ENCODE measurements around the gene TRIM25. TPM values are rescaled to one million over a fixed set of nuclear protein-coding genes. Genes with fewer than 3 reads are reported as not detected.

TRIM25 gene
- total RNA-seq, 3 donors from 2014 or later (not counting 1 experiment from before 2014, with no cell fraction given): 50.4 to 100 (median 74.5) TPM

- Mint-ChIP-seq H3K36me3 (no peaks in the 10 kb centered on the region), H3K27me3 (ENCODE audit: low read depth in 2 of 2) (no peaks in the 10 kb centered on the region), H3K4me1 (peaks cover 36 to 48% of the 10 kb centered on the region in 2 donors), H3K4me3 (peak overlapping the region; percentile 88), H3K27ac (peak overlapping the region; percentile 77 to 81), H3K9me3 (no peaks in the 10 kb centered on the region)
- peak overlapping the region; percentile 95 for H3K4me3 ChIP-seq (ENCODE audit: low read length)
- no peaks in the 10 kb centered on the region for H3K27me3 ChIP-seq (ENCODE audit: control insufficient read depth, insufficient read depth, low read length)
- WGBS (ENCODE audit: insufficient coverage): 13% methylated on average over 14 of the region's 14 CpGs
- peak overlapping the region; percentile 76 for H3K27ac ChIP-seq (ENCODE audit: low read length)
- H3K9me3 ChIP-seq (ENCODE audit: control insufficient read depth, insufficient read depth, low read length): no peaks in the 10 kb centered on the region
- no peaks in the 10 kb centered on the region for H3K36me3 ChIP-seq (ENCODE audit: control insufficient read depth, insufficient read depth, low read length)
- DNase-seq (no peak), ATAC-seq (no peak)
- H3K4me1 ChIP-seq (ENCODE audit: control insufficient read depth, insufficient read depth, low read length): peaks cover 48% of the 10 kb centered on the region
- intact Hi-C loops (cut with micrococcal nuclease): no loop called here
- no peak for TF ChIP-seq CTCF (IDR thresholded peaks at IDR 0.05)
These were observed 878 bp upstream of the TRIM25 start for GRCh38 chr17:56914581-56915273.

- peak; percentile 57 to 70 (median 66) for ATAC-seq
- H3K4me3 Mint-ChIP-seq: peak overlapping the region; percentile 88
- Histone ChIP-seq H3K4me1 (ENCODE audit: control insufficient read depth, insufficient read depth, low read length) (peaks cover 59% of the 10 kb centered on the region), H3K27ac (ENCODE audit: low read length) (peak overlapping the region; percentile 76), H3K9me3 (ENCODE audit: control insufficient read depth, insufficient read depth, low read length) (no peaks in the 10 kb centered on the region), H3K36me3 (ENCODE audit: control insufficient read depth, insufficient read depth, low read length) (no peaks in the 10 kb centered on the region), H3K4me3 (ENCODE audit: low read length) (peak overlapping the region; percentile 95), H3K27me3 (ENCODE audit: control insufficient read depth, insufficient read depth, low read length) (no peaks in the 10 kb centered on the region)
- no peaks in the 10 kb centered on the region for H3K27me3 Mint-ChIP-seq (ENCODE audit: low read depth in 2 of 2)
- H3K36me3 Mint-ChIP-seq: no peaks in the 10 kb centered on the region
- H3K27ac Mint-ChIP-seq: peak overlapping the region; percentile 77 to 81
- under 1% methylated on average over 44 of the region's 44 CpGs for WGBS (ENCODE audit: insufficient coverage)
- peaks cover 43 to 60% of the 10 kb centered on the region in 2 donors for H3K4me1 Mint-ChIP-seq
- H3K9me3 Mint-ChIP-seq: no peaks in the 10 kb centered on the region
- intact Hi-C loops (cut with micrococcal nuclease): no loop called here
- TF ChIP-seq CTCF (IDR thresholded peaks at IDR 0.05): no peak
- DNase-seq: no peak
These were observed 439 bp downstream of the TRIM25 start for GRCh38 chr17:56913353-56913866.

GRCh38 chr17:56913000-56913311 lies 893 bp downstream of the TRIM25 start:
- no peak for ATAC-seq
- peaks cover 63% of the 10 kb centered on the region for H3K4me1 ChIP-seq (ENCODE audit: control insufficient read depth, insufficient read depth, low read length)
- H3K27ac ChIP-seq (ENCODE audit: low read length): no peak overlapping the region
- peak overlapping the region; percentile 95 for H3K4me3 ChIP-seq (ENCODE audit: low read length)
- H3K9me3 Mint-ChIP-seq: no peaks in the 10 kb centered on the region
- no peaks in the 10 kb centered on the region for H3K27me3 Mint-ChIP-seq (ENCODE audit: low read depth in 2 of 2)
- WGBS (ENCODE audit: insufficient coverage): 15% methylated on average over 5 of the region's 7 CpGs
- peak overlapping the region; percentile 77 to 81 for H3K27ac Mint-ChIP-seq
- H3K4me1 Mint-ChIP-seq: peaks cover 48 to 65% of the 10 kb centered on the region in 2 donors
- DNase-seq: no peak
- no peak for TF ChIP-seq CTCF (IDR thresholded peaks at IDR 0.05)
- no peaks in the 10 kb centered on the region for H3K9me3 ChIP-seq (ENCODE audit: control insufficient read depth, insufficient read depth, low read length)
- no peaks in the 10 kb centered on the region for H3K36me3 Mint-ChIP-seq
- no peaks in the 10 kb centered on the region for H3K36me3 ChIP-seq (ENCODE audit: control insufficient read depth, insufficient read depth, low read length)
- intact Hi-C loops (cut with micrococcal nuclease): no loop called here
- H3K27me3 ChIP-seq (ENCODE audit: control insufficient read depth, insufficient read depth, low read length): no peaks in the 10 kb centered on the region
- peak overlapping the region; percentile 88 for H3K4me3 Mint-ChIP-seq
